ENCODE measurements around the gene UBL7. TPM values are rescaled to one million over a fixed set of nuclear protein-coding genes. Genes with fewer than 3 reads are reported as not detected.

The UBL7 gene
- total RNA-seq, 1 donor from 2014 or later: 40.2 TPM

DNA sequence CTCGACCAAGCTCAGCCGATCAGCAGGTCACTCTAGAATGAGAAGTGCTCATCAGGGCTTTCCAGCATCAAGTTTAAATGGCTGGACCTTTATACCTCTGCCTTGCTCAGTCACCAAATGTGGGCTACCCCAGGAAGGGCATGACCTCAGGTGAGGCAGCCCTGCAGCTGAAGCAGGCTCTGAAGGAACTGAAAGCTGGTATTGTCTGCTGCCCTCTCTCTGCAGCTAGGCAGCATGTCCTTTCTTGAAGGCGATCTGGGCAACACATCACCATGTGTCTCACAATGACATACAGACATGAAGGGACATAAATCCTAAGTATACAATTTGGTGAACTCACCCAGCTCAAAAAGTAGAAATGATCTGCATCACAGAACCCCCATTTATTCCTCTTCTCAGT, 41.3 kb upstream of the UBL7 start:
- Histone ChIP-seq H3K4me3 (no peak overlapping the region), H3K36me3 (no peaks in the 10 kb centered on the region), H3K27ac (no peak overlapping the region), H3K4me1 (no peaks in the 10 kb centered on the region), H3K27me3 (ENCODE audit: low read depth) (no peaks in the 10 kb centered on the region), H3K9me3 (no peaks in the 10 kb centered on the region)
- TF ChIP-seq, protein P1, sequence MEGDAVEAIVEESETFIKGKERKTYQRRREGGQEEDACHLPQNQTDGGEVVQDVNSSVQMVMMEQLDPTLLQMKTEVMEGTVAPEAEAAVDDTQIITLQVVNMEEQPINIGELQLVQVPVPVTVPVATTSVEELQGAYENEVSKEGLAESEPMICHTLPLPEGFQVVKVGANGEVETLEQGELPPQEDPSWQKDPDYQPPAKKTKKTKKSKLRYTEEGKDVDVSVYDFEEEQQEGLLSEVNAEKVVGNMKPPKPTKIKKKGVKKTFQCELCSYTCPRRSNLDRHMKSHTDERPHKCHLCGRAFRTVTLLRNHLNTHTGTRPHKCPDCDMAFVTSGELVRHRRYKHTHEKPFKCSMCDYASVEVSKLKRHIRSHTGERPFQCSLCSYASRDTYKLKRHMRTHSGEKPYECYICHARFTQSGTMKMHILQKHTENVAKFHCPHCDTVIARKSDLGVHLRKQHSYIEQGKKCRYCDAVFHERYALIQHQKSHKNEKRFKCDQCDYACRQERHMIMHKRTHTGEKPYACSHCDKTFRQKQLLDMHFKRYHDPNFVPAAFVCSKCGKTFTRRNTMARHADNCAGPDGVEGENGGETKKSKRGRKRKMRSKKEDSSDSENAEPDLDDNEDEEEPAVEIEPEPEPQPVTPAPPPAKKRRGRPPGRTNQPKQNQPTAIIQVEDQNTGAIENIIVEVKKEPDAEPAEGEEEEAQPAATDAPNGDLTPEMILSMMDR (IDR thresholded peaks at IDR 0.05): no peak
- ATAC-seq (no peak), DNase-seq (no peak)
- intact Hi-C loops (cut with DNase I): no loop called here

DNA sequence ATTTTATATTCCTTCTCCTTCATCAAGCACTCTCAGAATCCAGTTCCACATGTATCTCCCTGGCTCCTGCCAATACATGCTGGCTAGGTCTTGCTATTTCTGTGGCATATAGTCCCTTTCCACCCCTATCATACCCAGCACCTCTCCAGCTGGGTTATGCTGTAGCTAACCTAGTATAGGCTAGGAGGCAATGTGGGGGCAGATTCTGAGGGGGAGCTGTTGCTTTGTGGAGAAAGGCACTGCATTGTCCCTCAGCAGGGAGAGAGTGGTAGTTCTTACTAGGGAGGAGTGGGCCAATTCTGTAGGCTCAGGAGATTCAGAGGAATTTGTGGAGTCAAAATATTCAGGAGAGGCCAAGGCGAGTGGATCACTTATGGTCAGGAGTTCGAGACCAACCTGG, 39.4 kb upstream of the UBL7 start:
- Histone ChIP-seq H3K27me3 (ENCODE audit: low read depth) (no peaks in the 10 kb centered on the region), H3K4me3 (no peak overlapping the region), H3K4me1 (no peaks in the 10 kb centered on the region), H3K36me3 (no peaks in the 10 kb centered on the region), H3K27ac (no peak overlapping the region), H3K9me3 (no peaks in the 10 kb centered on the region)
- DNase-seq: no peak
- ATAC-seq: no peak
- TF ChIP-seq, protein P1 (IDR thresholded peaks at IDR 0.05): no peak
- intact Hi-C loops (cut with DNase I): no loop called here

DNA sequence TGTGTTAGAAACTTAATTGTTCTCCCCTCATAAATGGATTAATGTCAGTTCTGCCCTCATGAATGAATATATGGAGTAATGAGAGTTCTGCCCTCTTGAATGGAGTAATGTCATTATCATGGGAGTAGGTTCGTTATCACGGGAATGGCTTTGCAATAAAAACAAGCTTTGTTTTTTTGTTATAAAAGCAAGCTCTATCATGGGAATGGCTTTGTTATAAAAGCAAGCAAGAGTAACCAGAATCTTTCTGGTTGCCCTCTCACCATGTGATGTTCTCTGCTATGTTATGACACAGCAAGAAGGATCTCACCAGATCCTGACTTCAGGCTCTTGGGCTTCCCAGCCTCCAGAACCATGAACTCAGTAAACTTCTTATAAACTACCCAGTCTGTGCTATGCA, 38.4 kb upstream of the UBL7 start:
- Histone ChIP-seq H3K9me3 (no peaks in the 10 kb centered on the region), H3K27ac (no peak overlapping the region), H3K4me1 (no peaks in the 10 kb centered on the region), H3K27me3 (ENCODE audit: low read depth) (no peaks in the 10 kb centered on the region), H3K4me3 (no peak overlapping the region), H3K36me3 (no peaks in the 10 kb centered on the region)
- ATAC-seq (no peak), DNase-seq (no peak)
- intact Hi-C loops (cut with DNase I): no loop called here
- TF ChIP-seq, protein P1 (IDR thresholded peaks at IDR 0.05): no peak

DNA sequence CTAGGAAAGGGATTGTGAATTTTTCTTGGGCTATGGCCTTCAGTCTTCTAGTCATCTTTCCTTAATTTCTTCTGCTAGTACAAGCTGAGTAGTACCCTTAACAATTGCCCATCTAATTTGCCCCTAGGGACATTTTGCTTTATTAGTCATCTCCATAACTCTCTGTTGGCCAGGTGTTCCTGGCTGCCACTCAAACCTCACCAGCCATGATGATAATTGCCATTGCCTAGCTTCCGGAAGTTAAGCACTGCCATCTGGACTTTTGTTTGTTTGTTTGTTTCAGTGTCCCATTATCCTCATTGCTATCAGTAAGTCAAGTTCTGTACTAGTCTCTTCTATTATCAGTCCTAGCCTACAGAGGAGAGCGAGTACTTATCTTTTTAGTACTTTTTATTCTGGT, 36.6 kb upstream of the UBL7 start:
- TF ChIP-seq, protein P1 (IDR thresholded peaks at IDR 0.05): no peak
- Histone ChIP-seq H3K27ac (no peak overlapping the region), H3K4me1 (no peaks in the 10 kb centered on the region), H3K27me3 (ENCODE audit: low read depth) (no peaks in the 10 kb centered on the region), H3K4me3 (no peak overlapping the region), H3K9me3 (no peaks in the 10 kb centered on the region), H3K36me3 (no peaks in the 10 kb centered on the region)
- ATAC-seq (no peak), DNase-seq (no peak)
- intact Hi-C loops (cut with DNase I): no loop called here

DNA sequence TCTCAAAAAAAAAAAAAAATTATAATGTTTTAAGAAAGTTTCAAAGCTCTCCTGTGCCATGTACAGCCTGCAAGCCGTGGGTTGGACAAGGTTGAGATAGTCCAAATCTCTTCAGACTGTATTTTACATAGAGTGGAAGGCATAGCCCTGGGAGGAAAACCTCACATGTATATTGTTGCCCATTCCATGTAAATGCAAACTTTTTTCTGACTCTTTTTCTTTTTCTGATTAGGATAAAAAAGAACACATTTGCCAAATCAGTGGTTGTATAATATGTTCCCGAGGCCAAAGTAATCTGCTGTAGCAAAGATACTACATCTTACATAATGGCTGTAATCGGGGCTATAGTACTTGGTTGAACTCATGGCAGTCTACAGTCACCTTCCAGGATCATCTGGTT, 35.7 kb upstream of the UBL7 start:
- TF ChIP-seq, protein P1 (IDR thresholded peaks at IDR 0.05): no peak
- intact Hi-C loops (cut with DNase I): no loop called here
- H3K4me3 ChIP-seq: no peak overlapping the region
- DNase-seq: no peak
- no peaks in the 10 kb centered on the region for H3K27me3 ChIP-seq (ENCODE audit: low read depth)
- no peaks in the 10 kb centered on the region for H3K36me3 ChIP-seq
- H3K27ac ChIP-seq: no peak overlapping the region
- no peaks in the 10 kb centered on the region for H3K4me1 ChIP-seq
- no peak for ATAC-seq
- H3K9me3 ChIP-seq: no peaks in the 10 kb centered on the region

DNA sequence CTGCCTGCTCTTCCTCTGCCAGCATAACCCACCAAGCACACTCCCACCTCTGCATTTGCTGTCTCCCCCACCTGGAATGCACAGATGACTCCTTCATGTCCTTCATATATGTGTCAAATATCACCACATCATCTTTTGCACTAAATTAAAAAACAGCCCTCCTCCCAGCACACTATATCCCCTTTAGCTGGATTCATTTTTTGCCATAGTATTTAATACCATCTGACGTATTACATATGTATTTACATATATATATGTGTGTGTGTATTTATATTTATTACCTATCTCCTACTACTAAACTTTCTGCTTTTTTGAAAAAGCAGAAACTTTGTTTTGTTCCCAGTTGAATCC, 29.4 kb upstream of the UBL7 start:
- no peaks in the 10 kb centered on the region for H3K9me3 ChIP-seq
- no peaks in the 10 kb centered on the region for H3K36me3 ChIP-seq
- TF ChIP-seq, protein P1 (IDR thresholded peaks at IDR 0.05): no peak
- no peaks in the 10 kb centered on the region for H3K27me3 ChIP-seq (ENCODE audit: low read depth)
- H3K27ac ChIP-seq: no peak overlapping the region
- no peak for ATAC-seq
- DNase-seq: no peak
- H3K4me3 ChIP-seq: no peak overlapping the region
- no peaks in the 10 kb centered on the region for H3K4me1 ChIP-seq
- intact Hi-C loops (cut with DNase I): no loop called here

Data from lower lobe of right lung (tissue), 2 donors.